ENCODE measurements around the gene STXBP2. TPM values are rescaled to one million over a fixed set of nuclear protein-coding genes. Genes with fewer than 3 reads are reported as not detected.

STXBP2 gene
- total and polyA plus RNA-seq, 9 of the 15 experiments (the other 6 are each of a cell fraction or from before 2014, with no cell fraction given): 2.5 to 163 (median 71.3) TPM

DNA sequence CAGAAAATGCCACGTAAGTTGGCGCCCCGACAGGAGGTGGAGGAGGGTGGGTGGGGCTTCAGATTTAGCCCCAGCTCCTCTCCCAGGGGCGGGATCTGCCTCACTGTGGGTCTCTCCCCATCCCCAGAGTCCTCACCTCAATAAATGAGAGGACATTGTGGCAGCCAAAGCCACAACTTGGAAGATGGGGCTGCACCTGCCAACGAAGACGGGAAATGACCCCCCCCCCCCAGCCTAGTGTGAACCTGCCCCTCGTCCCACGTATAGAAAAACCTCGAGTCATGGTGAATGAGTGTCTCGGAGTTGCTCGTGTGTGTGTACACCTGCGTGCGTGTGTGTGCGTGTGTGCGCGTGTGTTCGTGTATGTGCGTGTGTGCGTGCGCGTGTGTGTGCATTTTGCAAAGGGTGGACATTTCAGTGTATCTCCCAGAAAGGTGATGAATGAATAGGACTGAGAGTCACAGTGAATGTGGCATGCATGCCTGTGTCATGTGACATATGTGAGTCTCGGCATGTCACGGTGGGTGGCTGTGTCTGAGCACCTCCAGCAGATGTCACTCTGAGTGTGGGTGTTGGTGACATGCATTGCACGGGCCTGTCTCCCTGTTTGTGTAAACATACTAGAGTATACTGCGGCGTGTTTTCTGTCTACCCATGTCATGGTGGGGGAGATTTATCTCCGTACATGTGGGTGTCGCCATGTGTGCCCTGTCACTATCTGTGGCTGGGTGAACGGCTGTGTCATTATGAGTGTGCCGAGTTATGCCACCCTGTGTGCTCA lies 42.3 kb downstream of the STXBP2 start (continued):
- TF ChIP-seq, protein P1, sequence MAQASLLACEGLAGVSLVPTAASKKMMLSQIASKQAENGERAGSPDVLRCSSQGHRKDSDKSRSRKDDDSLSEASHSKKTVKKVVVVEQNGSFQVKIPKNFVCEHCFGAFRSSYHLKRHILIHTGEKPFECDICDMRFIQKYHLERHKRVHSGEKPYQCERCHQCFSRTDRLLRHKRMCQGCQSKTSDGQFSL (CRISPR knock-in tag; IDR thresholded peaks at IDR 0.05): peak; percentile 74
- TF ChIP-seq, protein P1 (tag; IDR thresholded peaks at IDR 0.05): no peak
- TF ChIP-seq, protein P2, sequence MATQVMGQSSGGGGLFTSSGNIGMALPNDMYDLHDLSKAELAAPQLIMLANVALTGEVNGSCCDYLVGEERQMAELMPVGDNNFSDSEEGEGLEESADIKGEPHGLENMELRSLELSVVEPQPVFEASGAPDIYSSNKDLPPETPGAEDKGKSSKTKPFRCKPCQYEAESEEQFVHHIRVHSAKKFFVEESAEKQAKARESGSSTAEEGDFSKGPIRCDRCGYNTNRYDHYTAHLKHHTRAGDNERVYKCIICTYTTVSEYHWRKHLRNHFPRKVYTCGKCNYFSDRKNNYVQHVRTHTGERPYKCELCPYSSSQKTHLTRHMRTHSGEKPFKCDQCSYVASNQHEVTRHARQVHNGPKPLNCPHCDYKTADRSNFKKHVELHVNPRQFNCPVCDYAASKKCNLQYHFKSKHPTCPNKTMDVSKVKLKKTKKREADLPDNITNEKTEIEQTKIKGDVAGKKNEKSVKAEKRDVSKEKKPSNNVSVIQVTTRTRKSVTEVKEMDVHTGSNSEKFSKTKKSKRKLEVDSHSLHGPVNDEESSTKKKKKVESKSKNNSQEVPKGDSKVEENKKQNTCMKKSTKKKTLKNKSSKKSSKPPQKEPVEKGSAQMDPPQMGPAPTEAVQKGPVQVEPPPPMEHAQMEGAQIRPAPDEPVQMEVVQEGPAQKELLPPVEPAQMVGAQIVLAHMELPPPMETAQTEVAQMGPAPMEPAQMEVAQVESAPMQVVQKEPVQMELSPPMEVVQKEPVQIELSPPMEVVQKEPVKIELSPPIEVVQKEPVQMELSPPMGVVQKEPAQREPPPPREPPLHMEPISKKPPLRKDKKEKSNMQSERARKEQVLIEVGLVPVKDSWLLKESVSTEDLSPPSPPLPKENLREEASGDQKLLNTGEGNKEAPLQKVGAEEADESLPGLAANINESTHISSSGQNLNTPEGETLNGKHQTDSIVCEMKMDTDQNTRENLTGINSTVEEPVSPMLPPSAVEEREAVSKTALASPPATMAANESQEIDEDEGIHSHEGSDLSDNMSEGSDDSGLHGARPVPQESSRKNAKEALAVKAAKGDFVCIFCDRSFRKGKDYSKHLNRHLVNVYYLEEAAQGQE (IDR thresholded peaks at IDR 0.05; ENCODE audit: borderline replicate concordance): peak; percentile 24; the same call in 1 of the 2 replicates
- TF ChIP-seq, protein P2 (CRISPR knock-in tag; IDR thresholded peaks at IDR 0.05; ENCODE audit: low read depth): no peak
- peak; percentile 69 for TF ChIP-seq RAD51 (IDR thresholded peaks at IDR 0.05; ENCODE audit: borderline replicate concordance, low read depth)
- TF ChIP-seq TOE1 (IDR thresholded peaks at IDR 0.05; ENCODE audit: borderline replicate concordance): peak; percentile 80
- no peak for TF ChIP-seq TOE1 (CRISPR knock-in tag; IDR thresholded peaks at IDR 0.05; ENCODE audit: borderline replicate concordance, low read depth)
- TF ChIP-seq, protein P3, sequence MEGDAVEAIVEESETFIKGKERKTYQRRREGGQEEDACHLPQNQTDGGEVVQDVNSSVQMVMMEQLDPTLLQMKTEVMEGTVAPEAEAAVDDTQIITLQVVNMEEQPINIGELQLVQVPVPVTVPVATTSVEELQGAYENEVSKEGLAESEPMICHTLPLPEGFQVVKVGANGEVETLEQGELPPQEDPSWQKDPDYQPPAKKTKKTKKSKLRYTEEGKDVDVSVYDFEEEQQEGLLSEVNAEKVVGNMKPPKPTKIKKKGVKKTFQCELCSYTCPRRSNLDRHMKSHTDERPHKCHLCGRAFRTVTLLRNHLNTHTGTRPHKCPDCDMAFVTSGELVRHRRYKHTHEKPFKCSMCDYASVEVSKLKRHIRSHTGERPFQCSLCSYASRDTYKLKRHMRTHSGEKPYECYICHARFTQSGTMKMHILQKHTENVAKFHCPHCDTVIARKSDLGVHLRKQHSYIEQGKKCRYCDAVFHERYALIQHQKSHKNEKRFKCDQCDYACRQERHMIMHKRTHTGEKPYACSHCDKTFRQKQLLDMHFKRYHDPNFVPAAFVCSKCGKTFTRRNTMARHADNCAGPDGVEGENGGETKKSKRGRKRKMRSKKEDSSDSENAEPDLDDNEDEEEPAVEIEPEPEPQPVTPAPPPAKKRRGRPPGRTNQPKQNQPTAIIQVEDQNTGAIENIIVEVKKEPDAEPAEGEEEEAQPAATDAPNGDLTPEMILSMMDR (IDR thresholded peaks at IDR 0.05 in 2 of 3, conservative IDR thresholded peaks at IDR 0.05 in 1 of 3; ENCODE audit: insufficient read depth in 2 of 3, low read depth in 1 of 3, low read length in 3 of 3): peak; percentile 16 to 49 (median 49); a peak in 4 of 6 replicates
- TF ChIP-seq, protein P4, sequence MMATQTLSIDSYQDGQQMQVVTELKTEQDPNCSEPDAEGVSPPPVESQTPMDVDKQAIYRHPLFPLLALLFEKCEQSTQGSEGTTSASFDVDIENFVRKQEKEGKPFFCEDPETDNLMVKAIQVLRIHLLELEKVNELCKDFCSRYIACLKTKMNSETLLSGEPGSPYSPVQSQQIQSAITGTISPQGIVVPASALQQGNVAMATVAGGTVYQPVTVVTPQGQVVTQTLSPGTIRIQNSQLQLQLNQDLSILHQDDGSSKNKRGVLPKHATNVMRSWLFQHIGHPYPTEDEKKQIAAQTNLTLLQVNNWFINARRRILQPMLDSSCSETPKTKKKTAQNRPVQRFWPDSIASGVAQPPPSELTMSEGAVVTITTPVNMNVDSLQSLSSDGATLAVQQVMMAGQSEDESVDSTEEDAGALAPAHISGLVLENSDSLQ (IDR thresholded peaks at IDR 0.05): peak; percentile 55
- TF ChIP-seq, protein P5, sequence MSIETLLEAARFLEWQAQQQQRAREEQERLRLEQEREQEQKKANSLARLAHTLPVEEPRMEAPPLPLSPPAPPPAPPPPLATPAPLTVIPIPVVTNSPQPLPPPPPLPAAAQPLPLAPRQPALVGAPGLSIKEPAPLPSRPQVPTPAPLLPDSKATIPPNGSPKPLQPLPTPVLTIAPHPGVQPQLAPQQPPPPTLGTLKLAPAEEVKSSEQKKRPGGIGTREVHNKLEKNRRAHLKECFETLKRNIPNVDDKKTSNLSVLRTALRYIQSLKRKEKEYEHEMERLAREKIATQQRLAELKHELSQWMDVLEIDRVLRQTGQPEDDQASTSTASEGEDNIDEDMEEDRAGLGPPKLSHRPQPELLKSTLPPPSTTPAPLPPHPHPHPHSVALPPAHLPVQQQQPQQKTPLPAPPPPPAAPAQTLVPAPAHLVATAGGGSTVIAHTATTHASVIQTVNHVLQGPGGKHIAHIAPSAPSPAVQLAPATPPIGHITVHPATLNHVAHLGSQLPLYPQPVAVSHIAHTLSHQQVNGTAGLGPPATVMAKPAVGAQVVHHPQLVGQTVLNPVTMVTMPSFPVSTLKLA (conservative IDR thresholded peaks at IDR 0.05): peak in 1 of 2 experiments; percentile 25; a peak in 1 of 4 replicates
- 0 out of 2 replicates have a peak, but pooled peaks have one; percentile 27 for TF ChIP-seq SMC3 (conservative IDR thresholded peaks at IDR 0.05; ENCODE audit: insufficient read depth, low read depth, low read length)
